GM20000 (cell line): ENCODE results near the gene PSAP.
"Not testable (repeated sequence)": the region's sequence is repeated elsewhere in the genome, so short reads cannot be mapped to it uniquely, and the experiment has no call there.

ENCODE experiments used
- DNase-seq: peaks from one replicate; pipeline ENCODE4 v3.0.0; 2012; ENCODE audit warnings: low spot score
- TF ChIP-seq, protein P1 (sequence below): IDR thresholded peaks from 2 replicates; pipeline ENCODE4 v1.5.1; 2012; ENCODE audit warnings: mild to moderate bottlenecking, control low read depth; ENCODE audit errors: extremely low read depth, missing control alignments

PSAP gene

DNA sequence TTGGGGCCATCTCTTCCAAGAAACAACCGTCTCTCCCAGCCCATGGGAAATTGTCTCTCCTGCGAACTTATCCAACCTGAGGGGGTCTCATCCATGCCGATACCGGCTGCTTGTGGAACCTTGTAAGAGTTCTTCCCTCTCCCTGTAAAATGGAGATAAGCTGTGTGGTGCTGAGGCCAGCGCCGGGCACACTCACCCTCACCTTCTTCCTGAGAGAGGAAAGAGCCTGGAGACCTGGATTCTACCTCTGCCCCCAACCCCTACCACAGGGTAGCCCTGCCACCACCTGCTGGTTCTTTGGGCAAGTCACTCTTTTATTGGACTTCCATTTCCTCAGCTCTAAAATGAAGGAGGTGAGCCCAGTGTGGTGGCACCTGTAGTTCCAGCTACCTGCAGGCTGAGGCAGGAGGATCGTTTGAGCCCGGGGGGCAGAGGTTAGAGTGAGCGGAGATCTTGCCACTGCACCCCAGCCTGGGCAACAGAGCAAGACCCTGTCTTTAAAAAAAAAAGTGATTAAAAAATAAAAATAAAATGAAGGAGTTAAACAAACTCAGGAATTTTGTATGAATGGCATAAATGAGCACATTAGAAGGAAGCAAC, 38.4 kb upstream of the PSAP start:
- TF ChIP-seq, protein P1, sequence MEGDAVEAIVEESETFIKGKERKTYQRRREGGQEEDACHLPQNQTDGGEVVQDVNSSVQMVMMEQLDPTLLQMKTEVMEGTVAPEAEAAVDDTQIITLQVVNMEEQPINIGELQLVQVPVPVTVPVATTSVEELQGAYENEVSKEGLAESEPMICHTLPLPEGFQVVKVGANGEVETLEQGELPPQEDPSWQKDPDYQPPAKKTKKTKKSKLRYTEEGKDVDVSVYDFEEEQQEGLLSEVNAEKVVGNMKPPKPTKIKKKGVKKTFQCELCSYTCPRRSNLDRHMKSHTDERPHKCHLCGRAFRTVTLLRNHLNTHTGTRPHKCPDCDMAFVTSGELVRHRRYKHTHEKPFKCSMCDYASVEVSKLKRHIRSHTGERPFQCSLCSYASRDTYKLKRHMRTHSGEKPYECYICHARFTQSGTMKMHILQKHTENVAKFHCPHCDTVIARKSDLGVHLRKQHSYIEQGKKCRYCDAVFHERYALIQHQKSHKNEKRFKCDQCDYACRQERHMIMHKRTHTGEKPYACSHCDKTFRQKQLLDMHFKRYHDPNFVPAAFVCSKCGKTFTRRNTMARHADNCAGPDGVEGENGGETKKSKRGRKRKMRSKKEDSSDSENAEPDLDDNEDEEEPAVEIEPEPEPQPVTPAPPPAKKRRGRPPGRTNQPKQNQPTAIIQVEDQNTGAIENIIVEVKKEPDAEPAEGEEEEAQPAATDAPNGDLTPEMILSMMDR = no peak
- no peak for DNase-seq

DNA sequence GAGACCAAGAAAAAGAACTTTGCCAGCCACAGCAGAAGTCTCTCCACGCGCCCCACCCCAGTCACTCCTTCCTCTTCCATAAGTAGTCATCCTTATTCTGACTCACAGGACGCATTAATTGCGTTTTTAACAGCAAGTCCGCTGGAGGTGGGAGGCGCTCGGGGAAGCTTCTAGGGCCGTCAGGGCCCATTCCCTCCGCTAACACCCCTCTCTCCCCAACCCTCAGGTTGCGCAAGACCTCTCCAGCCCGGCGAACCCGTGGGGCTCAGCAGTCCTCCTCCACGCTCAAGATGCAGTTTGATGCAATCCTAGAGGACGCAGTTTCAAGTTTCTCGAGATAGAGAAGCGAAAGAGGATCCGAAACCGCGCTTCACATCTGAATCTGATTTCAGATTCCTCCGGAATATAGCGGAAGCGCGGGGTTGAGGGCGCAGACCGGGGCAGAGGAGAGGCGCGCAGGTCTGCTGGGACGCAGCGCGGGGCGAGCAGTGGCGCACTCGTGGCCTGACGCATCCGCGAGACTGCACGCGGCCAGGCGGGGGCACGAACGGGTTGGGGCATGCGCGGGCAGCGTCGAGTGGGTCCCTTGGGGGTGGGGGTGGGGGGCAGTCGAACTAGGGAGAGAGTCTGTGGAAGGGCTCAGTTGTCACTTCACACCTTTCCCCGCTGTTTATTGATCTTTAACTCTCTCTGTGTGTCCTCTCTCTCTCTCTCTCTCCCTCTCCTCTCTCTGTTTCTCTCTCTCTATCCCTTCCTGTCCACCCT, 37.8 kb upstream of the PSAP start:
- TF ChIP-seq, protein P1 = peak; percentile 5
- DNase-seq = peak; percentile 89

DNA sequence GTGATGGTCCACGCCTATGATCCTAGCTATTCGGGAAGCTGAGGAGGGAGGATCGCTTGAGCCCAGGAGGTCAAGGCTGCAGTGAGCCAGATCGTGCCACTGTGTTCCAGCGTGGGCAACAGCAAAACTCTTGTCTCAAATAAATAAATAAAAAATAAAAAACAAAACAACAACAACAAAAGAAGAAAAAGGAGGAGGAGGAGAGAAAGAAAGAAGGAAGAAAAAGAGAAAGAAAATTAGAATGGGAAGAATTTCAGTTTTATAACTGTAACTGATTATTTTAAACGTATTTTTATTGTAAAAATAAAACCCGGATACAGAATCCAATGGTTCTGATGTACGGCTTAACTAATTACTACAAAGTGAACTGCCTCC, 37.2 kb upstream of the PSAP start:
- TF ChIP-seq, protein P1 = no peak
- DNase-seq = no peak

DNA sequence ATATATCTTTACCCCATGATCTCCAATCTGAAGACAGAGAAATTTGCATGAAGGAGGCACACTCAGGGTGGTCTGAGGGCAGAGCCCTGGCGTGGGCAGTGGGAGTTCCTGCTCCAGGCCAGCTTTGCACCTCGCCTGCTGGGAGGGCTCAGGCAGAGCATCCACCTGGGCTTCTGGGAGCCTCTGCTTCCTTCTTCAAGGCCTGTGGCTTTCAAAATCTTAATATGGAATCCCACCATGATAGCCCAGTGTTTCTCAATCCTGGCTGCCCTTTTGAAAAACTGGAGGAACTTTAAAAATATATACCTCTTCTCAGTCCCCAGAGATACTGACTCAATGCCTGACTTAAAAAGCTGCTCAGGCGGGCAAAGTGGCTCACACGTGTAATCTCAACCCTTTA, 36.7 kb upstream of the PSAP start:
- DNase-seq = no peak
- TF ChIP-seq, protein P1 = no peak

DNA sequence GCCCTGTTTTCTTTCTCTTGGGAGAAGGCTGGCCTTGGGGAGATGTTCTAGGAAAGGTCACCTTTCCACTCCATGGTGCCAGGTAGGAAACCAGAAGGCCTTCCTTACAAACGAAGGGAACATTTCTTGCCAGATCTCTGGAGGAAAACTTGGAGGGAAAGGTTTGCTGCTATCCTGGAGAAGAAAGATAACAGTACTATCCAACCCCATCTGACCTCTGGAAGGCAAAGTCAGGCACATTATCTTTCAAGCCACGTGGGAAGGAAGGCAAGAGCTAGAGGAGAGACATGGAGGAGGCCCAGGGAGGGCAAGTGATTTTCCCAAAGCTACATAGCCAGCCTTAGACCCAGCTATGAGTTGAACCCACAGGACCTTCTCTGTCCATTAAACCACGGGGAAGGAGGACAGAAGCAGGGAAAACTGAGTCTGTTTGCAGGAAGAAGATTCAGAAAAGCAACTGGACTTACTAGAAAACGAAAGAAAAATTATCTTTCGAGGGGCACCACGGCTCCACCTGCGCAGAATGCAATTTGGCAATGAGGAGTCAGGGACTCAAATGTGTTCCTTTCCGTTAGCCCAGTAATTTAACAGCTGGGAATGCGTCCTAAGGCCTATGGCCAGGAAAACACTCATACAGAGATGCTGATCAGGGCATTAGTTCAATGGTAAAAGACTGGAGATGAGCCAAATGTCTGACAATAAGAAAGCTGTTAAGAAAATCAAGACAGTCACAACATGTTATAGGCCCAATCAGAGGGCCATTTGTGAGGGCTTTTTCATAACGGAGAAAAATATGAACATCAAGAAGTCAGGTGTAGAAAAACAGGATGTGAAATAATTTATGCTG, 32.0 kb upstream of the PSAP start:
- no peak for DNase-seq
- TF ChIP-seq, protein P1 = no peak

DNA sequence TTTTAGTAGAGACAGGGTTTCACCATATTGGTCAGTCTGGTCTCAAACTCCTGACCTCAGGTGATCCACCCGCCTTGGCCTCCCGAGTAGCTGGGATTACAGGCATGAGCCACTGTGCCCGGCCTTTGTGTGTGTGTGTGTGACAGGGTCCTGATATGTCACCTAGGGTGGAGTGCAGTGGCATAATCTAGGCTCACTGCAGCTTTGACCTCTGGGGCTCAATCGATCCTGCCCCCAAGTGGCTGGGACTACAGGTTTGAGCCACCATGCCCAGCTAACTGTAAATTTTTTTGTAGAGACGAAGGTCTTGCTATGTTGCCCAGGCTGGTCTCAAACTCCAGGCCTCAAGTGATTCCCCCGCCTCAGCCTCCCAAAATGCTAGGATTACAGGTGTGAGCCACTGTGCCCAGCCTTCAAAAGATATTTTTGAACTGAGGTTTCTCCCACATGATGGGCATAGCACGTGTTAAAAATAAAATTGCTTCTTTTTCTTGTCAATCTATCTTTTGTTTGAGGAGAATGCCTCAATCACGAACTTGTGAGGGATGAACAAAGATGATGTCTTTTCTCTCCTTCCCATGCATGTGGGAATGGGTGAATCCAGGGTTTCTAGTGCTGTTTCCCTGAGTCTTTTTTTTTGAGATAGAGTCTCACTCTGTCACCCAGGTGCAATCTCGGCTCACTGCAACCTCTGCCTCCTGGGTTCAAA, 30.8 kb upstream of the PSAP start:
- no peak for DNase-seq

DNA sequence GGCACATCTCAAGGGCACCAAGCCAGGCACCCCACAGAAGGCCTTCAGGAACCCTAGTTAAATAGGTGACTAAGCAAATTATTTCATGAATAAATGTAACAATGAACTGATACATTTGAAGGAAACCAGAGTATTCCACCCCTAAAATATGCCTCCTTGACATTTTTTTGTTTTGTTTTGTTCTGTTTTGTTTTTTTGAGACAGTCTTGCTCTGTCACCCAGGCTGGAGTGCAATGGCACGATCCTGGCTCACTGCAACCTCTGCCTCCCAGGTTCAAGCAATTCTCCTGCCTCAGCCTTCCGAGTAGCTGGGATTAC, 30.2 kb upstream of the PSAP start:
- not testable (repeated sequence) for DNase-seq

More for the DNA sequence above, 30.8 kb upstream of the PSAP start:
- TF ChIP-seq, protein P1 = no peak
